IPS-11a (cell line): ENCODE results near the gene TAMM41.
"Not testable (repeated sequence)": the region's sequence is repeated elsewhere in the genome, so short reads cannot be mapped to it uniquely, and the experiment has no call there.

Experiments
- H3K4me3 ChIP-seq: one replicate; pipeline ENCODE4 v1.5.1; 2013; ENCODE audit warnings: low read depth, low read length, control low read depth

Gene TAMM41

DNA sequence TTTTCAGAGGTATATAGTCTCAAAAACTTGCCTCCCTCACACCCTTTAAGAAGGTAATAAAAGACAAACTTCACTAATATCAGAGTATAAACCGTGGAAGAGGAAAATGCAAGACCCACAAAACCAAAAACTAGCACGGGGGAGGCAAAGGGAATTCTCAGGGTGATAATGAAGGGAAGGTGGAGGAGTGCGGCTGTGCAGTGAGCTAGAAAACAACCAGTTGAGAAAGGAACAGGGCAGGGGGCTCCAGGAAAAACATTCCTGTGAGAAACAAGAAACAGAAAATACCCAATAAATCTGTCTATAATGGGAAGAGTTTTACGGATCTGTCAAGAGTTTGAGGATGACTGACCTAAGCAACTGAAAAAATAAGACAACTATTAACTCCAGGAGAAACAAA lies 31.6 kb downstream of the TAMM41 start:
- H3K4me3 ChIP-seq, result no peak overlapping the region

DNA sequence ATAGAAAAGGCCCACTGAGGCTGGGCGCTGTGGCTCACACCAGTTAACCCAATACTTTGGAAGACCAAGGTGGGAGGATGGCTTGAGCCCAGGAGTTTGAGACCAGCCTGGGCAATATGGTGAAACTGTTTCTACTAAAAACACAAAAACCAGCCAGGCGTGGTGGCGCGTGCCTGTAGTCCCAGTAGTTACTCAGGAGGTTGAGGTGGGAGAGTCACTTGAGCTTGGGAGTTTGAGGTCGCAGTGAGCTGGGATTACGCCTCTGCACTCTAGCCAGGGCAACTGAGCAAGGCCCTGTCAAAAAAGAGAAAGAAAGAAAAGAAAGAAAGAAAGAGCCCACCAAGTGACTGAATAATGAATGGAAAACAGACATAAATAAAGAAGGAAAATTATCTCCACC lies 32.0 kb downstream of the TAMM41 start:
- no peak overlapping the region for H3K4me3 ChIP-seq

DNA sequence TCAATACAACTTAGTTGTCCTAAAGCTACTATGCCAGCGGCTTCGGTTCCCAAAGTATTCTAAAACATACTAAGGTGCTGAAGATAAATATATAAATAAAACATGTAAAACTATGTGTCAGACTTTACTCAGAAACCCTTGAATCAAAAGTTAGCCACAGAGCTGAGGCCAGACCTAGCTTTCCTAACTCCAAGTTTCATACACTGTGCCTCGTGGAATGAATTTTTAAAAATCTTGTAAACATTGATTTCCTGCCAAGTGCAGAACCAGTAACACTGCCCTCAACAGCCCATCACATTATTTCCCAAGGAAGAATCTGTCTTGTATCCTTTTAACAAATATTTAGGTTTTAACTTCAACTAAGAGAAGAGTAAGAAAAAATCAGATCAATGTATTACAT lies 36.4 kb downstream of the TAMM41 start:
- no peak overlapping the region for H3K4me3 ChIP-seq

DNA sequence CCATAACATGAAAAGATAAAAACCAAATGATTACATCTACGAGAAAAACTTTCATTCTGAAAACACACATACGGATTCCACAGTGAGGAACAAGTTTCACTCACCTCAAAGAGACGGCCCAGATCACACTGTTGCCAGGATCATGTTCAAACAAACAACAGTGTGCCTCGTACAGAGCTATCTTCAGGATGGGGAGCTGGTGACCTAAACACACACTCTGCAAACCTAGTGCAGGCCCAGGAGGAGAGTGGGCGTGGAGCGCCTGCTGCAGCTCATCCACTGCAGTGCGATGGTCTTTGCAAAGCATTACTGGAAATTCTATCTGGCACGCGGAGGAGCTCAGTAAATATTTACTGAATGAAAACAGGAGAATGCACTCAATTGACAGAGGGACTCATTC lies 38.5 kb downstream of the TAMM41 start:
- H3K4me3 ChIP-seq, result no peak overlapping the region

DNA sequence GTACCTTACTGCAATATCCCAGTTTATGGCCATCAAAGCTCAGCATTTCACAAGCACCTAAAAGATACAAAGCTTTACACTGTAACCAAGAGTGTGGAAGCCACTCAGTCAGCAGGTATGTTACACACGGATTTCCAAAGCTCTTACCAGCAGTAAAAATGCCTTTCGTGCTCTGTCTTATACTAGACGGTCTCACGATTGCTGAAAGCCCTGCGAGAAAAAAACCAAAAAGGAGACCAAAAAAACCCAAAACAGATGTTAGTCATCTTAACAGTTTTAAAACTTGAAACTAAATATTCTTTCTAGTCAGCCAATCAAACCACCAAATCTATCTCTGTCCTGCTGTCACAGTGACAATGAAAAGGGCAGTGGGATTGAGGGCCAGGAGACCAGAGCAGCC lies 39.0 kb downstream of the TAMM41 start:
- H3K4me3 ChIP-seq, result no peak overlapping the region

DNA sequence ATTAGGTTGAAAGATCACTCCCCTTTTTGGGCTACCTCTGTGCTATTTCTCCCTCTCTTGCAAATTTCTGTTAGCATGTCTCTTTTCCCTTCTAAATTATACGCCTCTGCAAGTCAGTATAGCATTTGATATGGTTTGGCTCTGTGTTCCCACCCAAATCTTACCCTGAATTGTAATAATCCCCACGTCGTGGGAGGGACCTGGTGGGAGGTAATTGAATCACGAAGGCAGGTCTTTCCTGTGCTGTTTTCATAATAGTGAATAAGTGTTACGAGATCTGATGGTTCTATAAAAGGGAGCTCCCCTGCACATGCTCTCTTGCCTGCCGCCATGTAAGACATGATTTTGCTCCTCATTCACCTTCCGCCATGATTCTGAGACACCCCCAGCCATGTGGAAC lies 41.0 kb downstream of the TAMM41 start:
- H3K4me3 ChIP-seq, result no peak overlapping the region

DNA sequence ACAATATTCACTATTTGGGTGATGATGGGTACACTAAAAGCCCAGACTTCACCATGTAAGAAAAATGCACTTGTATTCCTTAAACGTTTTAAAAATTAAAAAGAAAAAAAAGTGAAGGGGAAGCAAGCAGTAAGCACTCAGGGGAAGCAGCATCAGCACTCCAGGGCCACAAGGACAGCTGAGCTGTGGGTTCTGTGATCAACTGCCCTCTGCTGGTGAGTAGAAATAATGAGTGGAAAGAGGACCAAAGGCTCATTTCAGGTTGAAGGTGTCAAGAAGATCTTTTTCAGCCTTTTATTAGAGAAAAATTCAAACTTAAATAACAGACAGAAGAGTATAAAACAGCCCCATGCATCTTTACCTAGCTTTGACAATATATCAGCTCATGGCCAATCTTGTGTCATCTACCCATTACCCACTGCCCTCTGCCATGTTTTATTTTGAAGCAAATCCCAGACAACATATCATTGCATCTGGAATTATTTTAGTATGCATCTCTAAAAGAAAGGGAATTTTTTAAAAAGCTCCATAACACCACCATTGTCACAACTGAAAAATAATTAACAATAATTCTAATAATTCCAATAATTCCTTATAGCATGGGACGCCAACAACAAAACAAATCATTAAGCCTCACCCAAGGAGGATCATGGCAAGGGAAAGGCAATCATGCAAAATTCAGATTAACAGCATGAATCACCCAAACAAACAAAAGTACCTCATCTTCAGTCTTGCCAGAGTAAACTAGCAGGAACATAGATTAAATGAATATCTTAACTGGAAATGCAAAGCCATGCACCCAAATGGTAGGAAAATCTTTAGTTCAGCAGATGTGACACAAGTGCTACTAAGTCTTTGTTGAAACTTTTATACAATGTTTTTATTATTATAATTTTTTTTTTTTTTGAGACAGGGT lies 42.5 kb downstream of the TAMM41 start:
- H3K4me3 ChIP-seq, result no peak overlapping the region

DNA sequence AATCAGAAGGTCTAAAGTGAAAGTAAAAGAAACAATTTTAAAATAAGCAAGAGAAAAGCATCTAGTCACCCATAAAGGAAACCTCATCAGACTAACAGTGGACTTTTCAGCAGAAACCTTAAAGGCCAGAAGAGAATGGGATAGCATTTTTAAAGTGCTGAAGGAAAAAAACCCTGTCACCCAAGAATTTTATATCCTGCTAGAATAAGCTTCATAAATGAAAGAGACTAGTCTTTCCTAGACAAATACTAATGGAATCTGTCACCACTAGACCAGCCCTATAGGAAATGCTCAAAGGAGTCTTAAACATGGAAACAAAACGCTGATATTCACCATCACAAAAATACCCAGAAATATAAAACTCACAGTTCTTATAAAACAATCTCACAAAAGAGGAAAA lies 46.9 kb downstream of the TAMM41 start:
- H3K4me3 ChIP-seq, result no peak overlapping the region

DNA sequence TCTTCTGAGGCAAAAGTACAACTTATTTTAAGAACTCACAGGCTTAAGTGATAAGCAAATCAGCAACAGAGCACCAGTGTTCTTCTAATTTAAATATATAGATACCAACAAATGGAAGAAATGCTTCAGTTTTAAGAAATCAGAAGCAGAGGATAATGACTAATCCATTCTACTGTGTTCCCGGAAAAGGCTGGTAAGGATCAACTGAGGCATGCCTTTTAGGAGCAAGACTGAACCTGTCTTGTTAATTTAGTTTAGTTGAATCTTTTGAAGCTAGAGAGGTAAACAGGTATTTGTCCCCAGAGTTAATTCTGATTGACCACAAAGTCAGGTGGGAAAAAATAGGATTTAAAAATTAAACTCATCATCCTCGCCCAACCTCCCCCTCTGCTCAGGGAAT lies 51.8 kb downstream of the TAMM41 start:
- H3K4me3 ChIP-seq, result no peak overlapping the region

DNA sequence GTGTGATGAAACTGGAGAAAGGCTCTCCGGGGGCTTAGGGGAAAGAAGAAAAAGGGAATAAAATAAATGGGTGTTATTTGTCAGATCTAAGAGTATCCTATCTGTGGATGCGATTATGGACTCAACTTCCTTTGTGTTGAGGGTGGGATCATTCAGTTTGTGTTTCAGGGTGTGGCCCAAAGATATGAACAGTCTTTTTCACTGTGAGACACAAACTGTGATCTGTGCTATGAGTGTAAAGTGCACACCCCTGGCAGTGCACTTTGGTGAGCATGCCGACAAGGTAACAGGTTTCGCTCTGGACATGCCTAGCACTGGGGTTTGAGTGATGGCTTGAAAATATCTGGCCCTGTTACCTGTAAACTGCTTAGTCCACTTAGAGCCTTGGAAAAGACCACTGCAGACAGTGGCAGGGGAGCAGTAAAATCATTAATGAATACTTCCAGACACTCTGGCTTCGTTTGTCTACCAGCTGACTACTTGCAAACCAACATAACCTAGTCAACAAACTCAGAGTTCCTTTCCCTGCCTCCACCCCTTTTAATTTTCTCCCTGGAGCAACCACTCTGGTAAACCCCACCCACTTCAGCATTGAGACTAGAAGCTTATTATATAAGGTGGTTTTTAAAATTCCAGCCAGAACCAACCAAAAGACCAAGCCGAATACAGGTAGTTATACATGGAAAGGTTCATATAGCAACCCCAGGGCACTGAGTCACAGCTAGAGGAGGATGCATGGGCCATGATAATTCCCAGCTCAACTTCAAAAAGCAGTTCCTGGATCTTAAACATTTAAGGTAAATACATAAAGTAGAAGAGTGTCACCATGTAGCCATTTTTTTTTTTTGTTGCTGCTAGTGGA lies 55.1 kb downstream of the TAMM41 start:
- no peak overlapping the region for H3K4me3 ChIP-seq

DNA sequence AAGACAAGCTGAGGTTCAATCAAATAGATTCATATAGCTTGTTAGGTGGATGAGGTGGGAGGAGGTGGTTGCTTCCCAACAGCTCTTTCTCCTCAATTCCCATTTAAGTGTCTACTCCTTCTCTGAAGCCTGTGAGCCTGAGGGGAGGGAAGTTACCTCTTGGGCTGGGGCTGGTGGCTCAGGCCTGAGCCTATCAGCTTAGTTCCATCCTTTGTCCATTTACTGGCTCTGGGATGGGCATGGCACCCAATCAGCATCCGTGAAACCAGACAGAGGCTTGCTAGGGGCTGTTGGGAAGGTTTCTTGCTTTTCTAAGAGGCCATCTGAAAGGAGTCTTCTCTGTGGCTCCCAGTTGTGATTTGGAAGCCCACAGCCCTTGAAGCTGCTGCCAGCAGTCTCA lies 57.3 kb downstream of the TAMM41 start:
- no peak overlapping the region for H3K4me3 ChIP-seq

DNA sequence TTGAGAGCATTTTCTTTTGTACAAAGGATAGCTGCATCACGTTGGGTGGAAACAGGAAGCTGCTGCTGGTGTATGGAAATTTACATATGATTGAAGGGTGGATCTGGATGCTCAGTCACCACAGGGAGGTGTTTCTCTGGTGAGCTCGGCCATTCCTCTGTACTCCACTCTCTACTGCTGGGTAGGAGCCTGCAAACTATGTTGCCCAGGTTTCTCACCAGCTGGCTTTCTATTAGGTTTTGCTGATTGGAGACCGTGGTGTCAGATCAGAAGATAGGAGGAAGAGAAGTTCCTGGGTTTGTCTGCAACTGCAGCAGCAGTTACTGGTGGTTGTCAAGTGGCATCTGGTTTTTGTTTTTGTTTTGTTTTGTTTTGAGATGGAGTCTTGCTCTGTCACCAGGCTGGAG lies 61.7 kb downstream of the TAMM41 start:
- H3K4me3 ChIP-seq, result no peak overlapping the region

DNA sequence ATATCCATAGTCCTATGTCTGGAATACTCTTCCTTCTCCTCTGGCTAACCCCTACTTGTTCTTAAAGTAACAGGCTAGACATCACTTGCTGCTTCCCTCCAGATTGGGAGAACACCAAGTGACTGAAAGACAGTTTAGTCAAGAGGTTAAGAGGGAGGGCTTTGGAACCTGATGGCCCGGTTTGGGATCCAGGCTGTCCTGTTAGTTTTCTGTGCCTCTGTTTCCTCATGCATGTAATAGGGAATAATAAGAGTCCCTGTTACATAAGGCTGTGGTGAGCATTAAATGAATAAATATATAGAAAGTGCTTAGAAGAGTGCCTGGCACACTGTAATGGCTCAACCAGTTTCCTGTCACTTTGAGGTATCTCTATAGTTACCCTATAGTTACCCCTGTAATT lies 66.3 kb downstream of the TAMM41 start:
- H3K4me3 ChIP-seq, result no peak overlapping the region

DNA sequence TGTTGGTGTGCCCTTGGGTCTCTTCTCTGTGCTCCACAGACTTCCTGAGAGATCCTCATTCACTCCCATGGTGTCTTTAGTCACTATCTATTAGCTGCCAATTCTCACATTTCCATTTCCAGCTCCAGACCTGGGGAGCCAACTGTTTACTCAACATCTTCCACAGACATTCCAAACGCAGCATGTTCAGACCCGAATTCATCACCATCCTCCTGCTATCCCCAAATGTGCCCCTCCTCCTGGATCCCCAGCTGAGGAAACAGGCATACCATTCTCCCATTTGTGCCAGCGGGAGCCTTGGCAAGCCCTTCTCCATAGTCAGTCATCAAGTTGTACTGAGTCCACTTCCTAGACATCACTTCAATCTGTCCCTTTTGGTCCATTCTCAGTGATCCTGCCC lies 67.1 kb downstream of the TAMM41 start:
- no peak overlapping the region for H3K4me3 ChIP-seq

DNA sequence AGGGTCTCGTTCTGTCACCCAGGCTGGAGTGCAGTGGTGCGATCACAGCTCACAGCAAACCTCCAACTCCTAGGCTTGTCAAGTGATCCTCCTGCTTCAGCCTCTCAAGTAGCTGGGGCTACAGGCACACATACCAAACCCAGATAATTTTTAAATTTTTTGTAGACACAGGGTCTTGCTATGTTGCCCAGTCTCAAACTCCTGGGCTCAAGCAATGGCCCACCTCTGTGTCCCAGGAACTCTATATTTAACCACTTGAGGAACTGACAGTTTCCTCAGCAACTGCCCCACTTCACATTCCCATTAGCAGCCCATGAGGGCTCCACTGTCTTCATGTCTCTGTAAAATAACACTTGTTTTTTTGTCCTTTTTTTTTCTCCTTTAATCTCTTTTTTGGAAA lies 68.4 kb downstream of the TAMM41 start:
- no peak overlapping the region for H3K4me3 ChIP-seq

DNA sequence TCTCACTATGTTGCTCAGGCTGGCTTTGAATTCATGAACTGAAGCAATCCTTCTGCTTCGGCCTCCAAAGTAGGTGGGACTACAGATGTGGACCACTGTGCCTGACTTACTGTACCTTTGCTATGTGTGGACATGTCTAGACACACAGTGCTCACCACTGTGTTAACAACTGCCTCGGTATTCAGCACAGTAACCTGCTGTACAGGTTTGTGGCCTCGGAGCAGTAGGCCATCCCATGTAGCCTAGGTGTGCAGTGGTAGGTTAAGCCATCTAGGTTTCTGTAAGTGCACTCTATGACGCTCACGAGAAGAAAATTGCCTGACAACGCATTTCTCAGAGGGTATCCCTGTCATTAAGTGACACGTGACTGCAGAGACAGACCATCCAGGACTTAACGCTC lies 70.3 kb downstream of the TAMM41 start:
- no peak overlapping the region for H3K4me3 ChIP-seq

DNA sequence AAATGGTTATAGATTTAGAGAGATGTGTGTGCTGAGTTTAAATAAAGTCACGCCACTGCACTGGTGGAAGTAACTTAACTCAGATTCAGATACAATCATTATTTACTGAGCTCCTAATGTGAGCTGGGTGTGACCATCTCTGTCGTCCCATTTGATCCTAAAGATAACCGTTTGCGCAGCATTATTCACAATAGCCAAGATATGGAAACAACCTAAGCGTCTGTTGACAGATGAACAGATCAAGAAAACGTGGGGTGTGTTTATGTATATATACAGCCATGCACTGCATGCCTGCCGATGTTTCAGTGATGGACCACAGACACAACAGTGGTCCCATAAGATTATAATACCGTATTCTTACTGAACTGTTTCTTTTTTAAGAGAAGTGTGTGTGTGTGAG lies 71.2 kb downstream of the TAMM41 start:
- no peak overlapping the region for H3K4me3 ChIP-seq

DNA sequence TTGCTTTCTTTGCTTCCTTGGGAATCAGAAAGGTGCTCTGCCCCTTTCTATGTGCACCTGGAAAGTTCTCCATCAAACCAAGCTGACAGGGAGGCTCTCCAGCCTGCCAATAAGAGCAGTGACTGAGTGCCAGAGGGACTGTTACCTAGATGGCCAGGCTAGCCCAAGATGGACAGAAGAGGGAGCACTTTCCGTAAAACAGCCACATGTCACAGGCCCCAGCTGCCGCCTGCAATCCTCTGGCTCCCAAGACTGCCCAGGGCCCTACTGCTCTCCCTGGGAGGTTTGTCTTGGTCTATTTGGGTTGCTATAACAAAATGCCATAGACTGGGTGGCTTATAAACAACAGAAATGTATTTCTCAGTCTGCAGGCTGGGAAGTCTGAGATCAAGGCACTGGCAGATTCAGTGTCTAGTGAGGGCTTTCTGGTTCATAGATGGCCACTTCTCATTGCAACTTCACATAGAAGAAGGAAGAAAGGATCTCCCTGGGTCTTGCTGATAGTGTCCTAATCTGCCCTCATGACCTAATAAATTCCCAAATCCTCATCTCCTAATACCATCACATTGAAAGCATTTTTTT lies 72.3 kb downstream of the TAMM41 start:
- H3K4me3 ChIP-seq, result no peak overlapping the region

DNA sequence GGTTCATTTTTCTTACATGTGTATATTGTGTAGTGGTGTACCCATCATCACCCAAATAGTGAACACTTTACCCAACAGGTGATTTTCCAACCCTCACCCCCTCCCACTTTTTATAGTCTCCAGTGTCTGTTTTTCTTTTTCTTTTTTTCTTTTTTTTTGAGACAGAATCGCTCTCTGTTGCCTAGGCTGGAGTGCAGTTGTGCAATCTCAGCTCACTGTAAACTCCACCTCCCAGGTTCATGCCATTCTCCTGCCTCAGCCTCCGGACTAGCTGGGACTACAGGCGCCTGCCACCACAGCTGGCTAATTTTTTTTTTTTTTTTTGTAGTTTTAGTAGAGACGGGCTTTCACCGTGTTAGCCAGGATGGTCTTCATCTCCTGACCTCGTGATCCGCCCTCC lies 74.8 kb downstream of the TAMM41 start:
- not testable (repeated sequence) for H3K4me3 ChIP-seq

DNA sequence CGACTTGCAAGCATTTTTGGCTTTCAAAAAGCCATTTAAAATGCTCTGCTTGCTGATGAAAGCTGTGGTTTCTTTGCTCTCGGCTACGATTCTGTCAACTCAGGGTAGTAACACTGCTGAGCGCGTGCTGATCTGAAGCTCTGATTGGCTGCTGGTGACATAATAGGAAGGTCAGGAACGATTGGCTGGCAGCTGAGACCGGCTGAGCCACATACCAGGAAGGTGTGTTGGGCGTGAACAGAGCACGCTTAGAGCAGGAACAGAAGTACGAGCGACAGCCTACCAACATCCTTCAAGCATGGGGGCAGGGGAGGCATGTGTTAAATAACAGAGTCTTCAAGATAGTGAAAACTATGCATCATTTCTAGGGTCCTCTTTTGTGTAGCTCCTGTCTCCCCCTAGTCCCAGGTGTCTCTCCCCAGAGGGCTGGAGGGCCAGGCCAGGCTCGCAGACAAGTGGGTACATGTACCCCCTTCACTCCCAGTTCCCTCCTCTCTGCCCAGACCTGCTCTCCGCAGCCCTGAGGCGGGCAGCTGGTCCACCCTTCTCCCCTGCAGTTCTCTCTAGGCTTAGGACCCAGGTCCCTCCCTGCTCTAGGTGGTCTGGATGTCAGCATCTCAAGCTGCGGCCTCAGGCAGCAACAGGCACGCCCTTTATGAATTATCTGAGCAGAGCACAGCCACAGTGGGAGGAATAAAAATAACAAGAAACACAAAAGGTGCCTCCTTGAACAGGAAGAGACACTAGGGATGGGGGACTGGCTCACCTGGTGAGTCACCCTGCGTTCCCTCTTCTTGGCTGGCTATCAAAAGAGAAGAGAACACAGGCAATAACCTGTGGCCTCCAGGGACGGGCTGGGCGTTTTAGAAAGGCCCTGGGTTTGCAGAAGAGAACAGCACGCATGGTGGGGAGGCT lies 76.0 kb downstream of the TAMM41 start:
- H3K4me3 ChIP-seq, result no peak overlapping the region
